Mesodermal cell (in vitro differentiated cells): ENCODE results near the gene TM4SF1.
A peak's percentile ranks its signal among the peaks of the same experiment; 100 is the strongest.
"Not testable (repeated sequence)": the region's sequence is repeated elsewhere in the genome, so short reads cannot be mapped to it uniquely, and the experiment has no call there.

ENCODE experiments used
- H3K27ac ChIP-seq: 2 replicates; pipeline ENCODE4 v1.7.0; 2013; ENCODE audit warnings: mild to moderate bottlenecking, low read depth, low read length, moderate library complexity; ENCODE audit not compliant: severe bottlenecking
- H3K36me3 ChIP-seq: 2 replicates; pipeline ENCODE4 v1.7.1; 2013; ENCODE audit warnings: mild to moderate bottlenecking, low read length, moderate library complexity; ENCODE audit not compliant: control insufficient read depth, insufficient read depth
- H3K4me1 ChIP-seq: one replicate; pipeline ENCODE4 v1.7.1; 2013; ENCODE audit warnings: mild to moderate bottlenecking, low read length; ENCODE audit not compliant: insufficient read depth, control insufficient read depth, poor library complexity, severe bottlenecking
- H3K4me3 ChIP-seq: 2 replicates; pipeline ENCODE4 v1.7.0; 2013; ENCODE audit warnings: low read length, control low read depth, mild to moderate bottlenecking; ENCODE audit not compliant: insufficient read depth, poor library complexity, severe bottlenecking; ENCODE audit errors: extremely low read depth
- H3K9me3 ChIP-seq: 2 replicates; pipeline ENCODE4 v1.7.1; 2013; ENCODE audit warnings: mild to moderate bottlenecking, low read length, moderate library complexity; ENCODE audit not compliant: control insufficient read depth
- WGBS, 2 experiments: methylation state at CpG; one replicate each; pipeline ENCODE4 v1.1.5; 2013; ENCODE audit warnings: missing lambda C conversion rate in 2 of 2; ENCODE audit not compliant: insufficient coverage in 2 of 2; 5-methylcytosine and 5-hydroxymethylcytosine counted together

Gene TM4SF1

GRCh38 chr3:149342413-149343380 lies 34.8 kb downstream of the TM4SF1 start:
- 89 to 94% methylated on average over 2 of the region's 4 CpGs for WGBS, 2 experiments
- H3K27ac ChIP-seq, result no peak overlapping the region
- no peaks in the 10 kb centered on the region for H3K36me3 ChIP-seq
- H3K9me3 ChIP-seq, result peaks cover 8% of the 10 kb centered on the region
- H3K4me3 ChIP-seq, result no peak overlapping the region
- peaks cover 25% of the 10 kb centered on the region for H3K4me1 ChIP-seq

GRCh38 chr3:149340310-149340933 lies 37.0 kb downstream of the TM4SF1 start:
- no CpG with 5 or more reads among the region's 1 CpG for WGBS, 2 experiments
- H3K4me3 ChIP-seq, result no peak overlapping the region
- H3K27ac ChIP-seq, result peak overlapping the region; percentile 98
- no peaks in the 10 kb centered on the region for H3K36me3 ChIP-seq
- peaks cover 25% of the 10 kb centered on the region for H3K4me1 ChIP-seq
- H3K9me3 ChIP-seq, result peaks cover 8% of the 10 kb centered on the region

GRCh38 chr3:149339931-149340309 lies 37.5 kb downstream of the TM4SF1 start:
- H3K9me3 ChIP-seq, result peaks cover 8% of the 10 kb centered on the region
- H3K4me1 ChIP-seq, result peaks cover 25% of the 10 kb centered on the region
- 21 to 35% methylated on average over 2 to 3 of the region's 5 CpGs for WGBS, 2 experiments
- H3K36me3 ChIP-seq, result no peaks in the 10 kb centered on the region
- H3K27ac ChIP-seq, result peak overlapping the region; percentile 98
- no peak overlapping the region for H3K4me3 ChIP-seq

- peaks cover 44% of the 10 kb centered on the region for H3K4me1 ChIP-seq
- not testable (repeated sequence) for H3K4me3 ChIP-seq, H3K9me3 ChIP-seq, H3K36me3 ChIP-seq, H3K27ac ChIP-seq
- WGBS, 2 experiments, result no CpG with 5 or more reads among the region's 1 CpG
Observed at GRCh38 chr3:149337486-149337885, 40.0 kb downstream of the TM4SF1 start.

DNA sequence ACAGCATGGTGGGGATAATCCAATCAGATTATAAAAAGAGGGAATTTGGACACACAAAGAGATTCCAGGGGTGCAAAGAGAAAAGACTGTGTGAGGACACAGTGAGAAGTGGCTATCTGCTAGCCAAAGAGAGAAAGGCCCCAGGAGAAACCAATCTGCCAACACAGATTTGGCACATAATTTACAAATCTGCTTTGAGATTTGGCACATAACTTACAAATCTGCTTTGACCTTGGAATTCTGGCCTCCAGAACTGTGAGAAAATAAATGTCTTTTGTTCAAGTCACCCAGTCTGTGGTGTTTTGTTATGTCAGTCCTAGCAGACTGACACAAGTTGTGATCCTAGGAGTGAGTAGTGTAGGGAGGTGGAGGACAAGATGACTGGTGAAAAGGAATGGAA lies 40.5 kb downstream of the TM4SF1 start:
- Histone ChIP-seq H3K4me3 (no peak overlapping the region), H3K9me3 (peaks cover 8% of the 10 kb centered on the region), H3K4me1 (peaks cover 45% of the 10 kb centered on the region), H3K27ac (no peak overlapping the region), H3K36me3 (no peaks in the 10 kb centered on the region)

DNA sequence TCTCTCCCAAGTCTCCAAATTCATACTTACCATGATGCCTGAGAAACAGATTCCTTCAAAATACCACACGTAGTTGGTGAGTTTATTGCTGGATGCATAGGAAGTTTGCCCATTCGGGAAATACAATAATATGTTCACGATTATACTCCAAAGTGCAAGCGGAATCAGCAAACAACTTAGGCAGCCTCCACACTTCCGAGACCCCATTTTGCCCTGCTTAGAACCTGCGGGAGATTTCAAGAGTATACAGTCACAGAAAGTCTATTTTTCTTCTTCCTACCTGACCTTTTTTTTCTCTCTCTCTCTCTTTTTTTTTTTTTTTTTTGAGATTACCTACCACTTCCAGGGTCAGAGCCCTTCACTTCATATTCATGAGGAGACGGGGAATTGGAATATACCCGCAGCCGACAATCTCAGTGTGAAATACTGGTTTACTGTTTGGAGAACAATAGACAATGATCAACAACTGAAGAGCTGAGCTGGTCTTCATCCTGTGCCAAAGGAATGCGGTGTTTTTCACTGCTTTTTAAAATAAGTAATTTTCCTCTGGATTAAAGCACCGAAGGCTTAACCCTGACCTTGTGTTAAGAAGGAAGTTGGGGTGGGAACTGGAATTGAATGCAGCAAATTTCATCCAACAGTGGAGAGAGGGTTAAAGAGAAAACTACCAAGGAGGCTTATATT lies 44.1 kb downstream of the TM4SF1 start, which contains the start of gene TM4SF18:
Gene TM4SF18, minus strand, starts transcription at position 461 of the 684 bp plus-strand sequence. Its CDS starts 254 bp downstream, at position 207.
- peak within 1 kb of the TSS; percentile 71 for H3K27ac ChIP-seq
- 68 to 71% methylated on average over 3 of the region's 11 CpGs for WGBS, 2 experiments
- no peaks in the 10 kb centered on the region for H3K9me3 ChIP-seq
- peak within 1 kb of the TSS; percentile 26 for H3K4me3 ChIP-seq
- H3K4me1 ChIP-seq, result peaks cover 40% of the 10 kb centered on the region
- H3K36me3 ChIP-seq, result peaks cover 7% of the 10 kb centered on the region

DNA sequence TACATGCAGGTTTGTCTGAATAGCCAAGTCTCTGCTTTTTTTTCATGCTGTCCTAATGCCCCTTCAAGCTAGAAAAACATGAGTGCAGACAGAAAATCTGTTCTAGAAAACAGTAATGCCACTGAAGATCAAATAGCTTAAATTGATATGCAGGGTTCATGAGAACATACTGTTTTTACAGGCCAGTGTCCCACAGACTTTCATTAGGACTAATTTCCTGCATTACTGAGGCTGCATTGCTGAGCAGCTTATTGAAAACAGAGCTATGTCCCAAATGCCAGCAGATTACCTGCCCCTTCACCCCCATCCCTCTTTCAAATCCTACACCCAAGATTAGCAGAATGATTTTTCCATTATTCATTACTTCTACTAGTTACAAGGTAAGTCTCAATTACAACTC lies 44.7 kb downstream of the TM4SF1 start:
- Histone ChIP-seq H3K4me1 (peaks cover 38% of the 10 kb centered on the region), H3K4me3 (peak overlapping the region; percentile 26), H3K9me3 (no peaks in the 10 kb centered on the region), H3K36me3 (peaks cover 10% of the 10 kb centered on the region), H3K27ac (peak overlapping the region; percentile 71)

- Histone ChIP-seq H3K27ac (peak overlapping the region; percentile 71), H3K4me3 (peak overlapping the region; percentile 26), H3K4me1 (peaks cover 41% of the 10 kb centered on the region), H3K36me3 (peaks cover 10% of the 10 kb centered on the region), H3K9me3 (no peaks in the 10 kb centered on the region)
- no CpG with 5 or more reads among the region's 1 CpG for WGBS, 2 experiments
Observed at GRCh38 chr3:149332227-149332765, 45.2 kb downstream of the TM4SF1 start.

DNA sequence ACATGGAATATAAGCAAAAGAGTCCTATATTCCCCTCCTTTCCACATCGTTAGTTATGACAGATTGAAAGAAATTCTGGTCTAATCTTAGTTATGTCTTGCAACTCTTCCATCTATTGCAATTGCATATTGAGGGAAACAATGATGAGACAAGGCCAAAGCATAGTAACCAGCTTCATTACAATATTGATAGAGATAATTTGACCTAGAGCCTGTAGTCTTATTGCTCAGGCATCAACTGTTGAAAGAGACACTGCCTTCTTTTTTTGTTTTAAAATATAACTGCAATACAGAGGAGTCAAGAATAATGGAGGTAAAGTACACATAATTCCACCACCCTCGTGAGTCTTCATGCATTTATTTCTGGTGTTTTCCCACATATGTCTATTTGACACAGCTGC lies 46.1 kb downstream of the TM4SF1 start:
- H3K4me1 ChIP-seq, result peaks cover 43% of the 10 kb centered on the region
- H3K9me3 ChIP-seq, result no peaks in the 10 kb centered on the region
- peak overlapping the region; percentile 26 for H3K4me3 ChIP-seq
- H3K27ac ChIP-seq, result no peak overlapping the region
- H3K36me3 ChIP-seq, result peaks cover 10% of the 10 kb centered on the region
- WGBS, 2 experiments, result 100% methylated on average over 1 of the region's 2 CpGs; no CpG with 5 or more reads in 1 of the 2 experiments

DNA sequence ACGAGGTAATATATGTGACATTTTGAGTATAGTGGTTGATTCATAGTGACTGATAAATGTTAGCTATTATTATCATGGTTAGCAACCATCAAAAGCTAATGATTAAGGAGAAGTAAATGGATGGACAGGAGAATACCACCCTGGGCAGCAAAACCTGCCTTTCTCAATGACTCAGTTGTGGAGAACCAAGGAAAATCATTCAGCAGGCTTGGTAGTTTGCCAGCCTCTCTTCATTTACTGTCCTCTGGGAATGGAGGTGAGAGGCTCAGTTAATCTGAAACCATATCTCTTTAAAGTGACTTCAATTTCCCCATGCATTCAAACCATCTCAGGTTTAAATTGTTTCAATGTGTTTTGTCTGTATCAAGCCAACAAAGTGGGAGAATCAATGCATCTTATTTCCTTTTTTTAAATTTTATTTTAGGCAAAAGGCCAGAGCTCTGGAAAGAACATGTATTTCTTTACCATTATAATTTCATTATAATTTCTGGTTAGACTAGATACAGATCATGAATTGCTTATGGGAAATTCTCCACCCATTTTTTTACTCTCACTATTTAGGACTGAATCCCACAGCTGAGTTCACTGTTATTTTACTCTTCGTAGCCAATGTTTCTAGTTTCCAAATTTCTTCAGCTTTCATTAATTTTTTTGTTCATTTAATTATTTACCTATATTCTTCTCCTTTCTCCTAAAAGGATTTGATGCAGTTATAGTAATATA lies 46.7 kb downstream of the TM4SF1 start:
- peaks cover 43% of the 10 kb centered on the region for H3K4me1 ChIP-seq
- H3K36me3 ChIP-seq, result peaks cover 10% of the 10 kb centered on the region
- H3K27ac ChIP-seq, result no peak overlapping the region
- no peak overlapping the region for H3K4me3 ChIP-seq
- no CpG with 5 or more reads among the region's 2 CpGs for WGBS, 2 experiments
- H3K9me3 ChIP-seq, result no peaks in the 10 kb centered on the region
